Measurements from ENCODE around the gene INTS2.
A peak's percentile ranks its signal among the peaks of the same experiment; 100 is the strongest.

INTS2 gene

DNA sequence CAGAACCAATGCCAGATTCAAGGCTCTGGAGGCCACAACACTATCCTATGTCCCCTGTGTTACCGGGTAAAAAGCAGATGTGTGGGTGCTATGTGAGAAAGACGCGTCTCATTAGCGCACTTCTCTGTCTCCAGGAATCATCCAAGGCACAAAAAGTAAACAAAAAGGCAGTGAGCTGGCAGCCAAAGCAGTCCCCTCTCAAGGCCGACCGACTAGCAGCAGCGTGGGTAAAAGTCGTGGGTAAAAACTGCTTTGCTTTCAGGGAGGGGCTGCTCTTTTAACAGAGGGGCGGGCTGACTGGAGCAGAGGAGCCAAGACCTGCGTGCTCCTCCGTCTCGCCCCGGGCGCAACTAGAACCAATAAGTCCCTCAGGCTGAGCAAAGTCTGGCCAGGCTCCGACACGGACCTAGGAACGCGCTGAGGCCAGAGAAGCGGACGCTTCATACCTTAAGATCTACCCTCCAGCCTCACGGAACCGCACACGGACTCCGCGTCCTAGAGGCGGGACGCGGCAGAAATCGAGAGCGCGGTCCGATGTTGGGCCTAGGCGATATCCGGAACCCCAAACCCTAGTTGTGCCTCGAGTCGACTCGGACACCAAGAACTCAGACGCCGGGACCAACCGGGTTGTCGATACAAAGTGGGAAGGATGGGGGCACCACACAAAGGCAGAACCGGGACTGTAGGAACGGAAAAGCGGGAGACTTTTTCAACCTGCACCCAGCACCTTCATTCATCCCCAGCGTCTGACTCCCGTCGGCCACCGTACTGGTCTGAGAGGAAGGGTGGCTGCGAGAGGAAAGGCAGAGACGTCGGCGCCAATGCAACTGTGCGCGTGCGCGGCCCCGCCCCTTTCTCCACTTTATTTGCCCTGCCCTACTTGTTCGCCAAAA lies at the start of gene INTS2:
Gene INTS2, minus strand, starts transcription at position 775 of the 893 bp plus-strand sequence. CDS start 1,338 bp downstream, outside the sequence.
- peak within 1 kb of the TSS; percentile 81 for H3K4me3 ChIP-seq (ENCODE audit: insufficient read depth, low read length, poor library complexity, severe bottlenecking)
- H3F3A ChIP-seq (ENCODE audit: insufficient read depth): no peaks in the 10 kb centered on the region
- H3K36me3 ChIP-seq (ENCODE audit: low read length): 0 out of 2 replicates have a peak, but pooled peaks cover 6% of the 10 kb centered on the region
- H3K79me2 ChIP-seq (ENCODE audit: insufficient read depth, low read length): peaks cover 14% of the 10 kb centered on the region; the same call in 1 of the 2 replicates
- no peaks in the 10 kb centered on the region for H4K20me1 ChIP-seq (ENCODE audit: low read depth, low read length)
- peak within 1 kb of the TSS; percentile 90 for H3K4me2 ChIP-seq (ENCODE audit: low read depth, low read length, poor library complexity, severe bottlenecking)
- H3K9me2 ChIP-seq (replicated peaks; ENCODE audit: insufficient read depth, low read length): no peaks in the 10 kb centered on the region
- H3K27ac ChIP-seq (ENCODE audit: low read depth, low read length): peak within 1 kb of the TSS; percentile 47
- H3K27me3 ChIP-seq (ENCODE audit: low read length): no peaks in the 10 kb centered on the region; the same call in 1 of the 2 replicates
- H3K9me3 ChIP-seq (ENCODE audit: insufficient read depth, low read length): no peaks in the 10 kb centered on the region
- peak within 1 kb of the TSS; percentile 80 for H2AFZ ChIP-seq (ENCODE audit: low read depth, low read length, severe bottlenecking)
- peak within 1 kb of the TSS; percentile 83 for H3K9ac ChIP-seq (ENCODE audit: low read length)
- TF ChIP-seq EZH2phosphoT487 (conservative IDR thresholded peaks at IDR 0.05; ENCODE audit: low read length): no peak
- TF ChIP-seq, protein P1, sequence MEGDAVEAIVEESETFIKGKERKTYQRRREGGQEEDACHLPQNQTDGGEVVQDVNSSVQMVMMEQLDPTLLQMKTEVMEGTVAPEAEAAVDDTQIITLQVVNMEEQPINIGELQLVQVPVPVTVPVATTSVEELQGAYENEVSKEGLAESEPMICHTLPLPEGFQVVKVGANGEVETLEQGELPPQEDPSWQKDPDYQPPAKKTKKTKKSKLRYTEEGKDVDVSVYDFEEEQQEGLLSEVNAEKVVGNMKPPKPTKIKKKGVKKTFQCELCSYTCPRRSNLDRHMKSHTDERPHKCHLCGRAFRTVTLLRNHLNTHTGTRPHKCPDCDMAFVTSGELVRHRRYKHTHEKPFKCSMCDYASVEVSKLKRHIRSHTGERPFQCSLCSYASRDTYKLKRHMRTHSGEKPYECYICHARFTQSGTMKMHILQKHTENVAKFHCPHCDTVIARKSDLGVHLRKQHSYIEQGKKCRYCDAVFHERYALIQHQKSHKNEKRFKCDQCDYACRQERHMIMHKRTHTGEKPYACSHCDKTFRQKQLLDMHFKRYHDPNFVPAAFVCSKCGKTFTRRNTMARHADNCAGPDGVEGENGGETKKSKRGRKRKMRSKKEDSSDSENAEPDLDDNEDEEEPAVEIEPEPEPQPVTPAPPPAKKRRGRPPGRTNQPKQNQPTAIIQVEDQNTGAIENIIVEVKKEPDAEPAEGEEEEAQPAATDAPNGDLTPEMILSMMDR (IDR thresholded peaks at IDR 0.05; ENCODE audit: insufficient read depth, low read length, poor library complexity, severe bottlenecking): no peak

DNA sequence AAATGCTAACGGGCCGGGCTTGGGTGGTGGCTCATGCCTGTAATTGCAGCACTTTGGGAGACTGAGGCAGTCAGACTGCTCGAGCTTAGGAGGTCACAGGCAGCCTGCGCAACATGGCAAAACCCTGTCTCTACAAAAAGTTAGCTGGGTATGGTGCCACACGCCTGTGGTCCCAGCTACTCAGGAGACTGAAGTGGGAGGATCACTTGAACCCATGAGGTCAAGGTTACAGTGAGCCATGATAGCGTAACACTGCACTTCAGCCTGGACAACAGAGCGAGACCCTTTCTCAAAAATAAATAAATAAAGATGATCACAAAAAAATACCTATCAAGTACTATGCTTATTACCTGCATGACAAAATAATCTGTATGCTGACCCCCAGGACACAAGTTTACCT lies 46.3 kb upstream of the INTS2 start:
- H3K27me3 ChIP-seq (ENCODE audit: low read length): no peaks in the 10 kb centered on the region
- peaks cover 24% of the 10 kb centered on the region; the same call in 1 of the 2 replicates for H3K36me3 ChIP-seq (ENCODE audit: low read length)

DNA sequence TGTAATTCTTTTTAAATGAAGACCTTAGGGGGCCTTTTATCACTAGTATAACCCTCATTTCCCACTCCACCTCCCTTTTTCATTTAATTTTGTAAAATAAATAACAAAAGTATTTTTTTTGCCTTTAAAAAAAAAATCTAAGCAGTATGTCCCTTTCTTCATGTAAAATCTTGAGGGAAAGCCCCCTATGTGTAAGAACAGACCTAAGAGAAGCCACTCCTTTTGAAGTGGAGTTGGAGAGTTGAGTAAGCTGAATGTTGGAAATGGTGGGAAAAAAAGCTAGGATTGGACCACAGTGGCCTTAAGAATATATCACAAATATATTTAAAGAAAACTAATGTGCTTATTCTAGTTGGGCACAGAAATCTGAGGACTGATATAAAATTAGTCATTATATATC lies 44.5 kb upstream of the INTS2 start:
- no peaks in the 10 kb centered on the region for H3K9me3 ChIP-seq (ENCODE audit: insufficient read depth, low read length)
- H3K27me3 ChIP-seq (ENCODE audit: low read length): no peaks in the 10 kb centered on the region
- no peaks in the 10 kb centered on the region for H3K9me2 ChIP-seq (replicated peaks; ENCODE audit: insufficient read depth, low read length)
- no peak overlapping the region for H3K4me3 ChIP-seq (ENCODE audit: insufficient read depth, low read length, poor library complexity, severe bottlenecking)
- H3K27ac ChIP-seq (ENCODE audit: low read depth, low read length): no peak overlapping the region
- H3K36me3 ChIP-seq (ENCODE audit: low read length): peaks cover 26% of the 10 kb centered on the region
- H3K9ac ChIP-seq (ENCODE audit: low read length): no peak overlapping the region
- peaks cover 24% of the 10 kb centered on the region; the same call in 1 of the 2 replicates for H3K79me2 ChIP-seq (ENCODE audit: insufficient read depth, low read length)
- H3K4me2 ChIP-seq (ENCODE audit: low read depth, low read length, poor library complexity, severe bottlenecking): no peak overlapping the region
- no peak overlapping the region for H2AFZ ChIP-seq (ENCODE audit: low read depth, low read length, severe bottlenecking)
- no peaks in the 10 kb centered on the region; the same call in 1 of the 2 replicates for H4K20me1 ChIP-seq (ENCODE audit: low read depth, low read length)
- 0 out of 2 replicates have a peak, but pooled peaks cover under 1% of the 10 kb centered on the region for H3F3A ChIP-seq (ENCODE audit: insufficient read depth)
- TF ChIP-seq EZH2phosphoT487 (conservative IDR thresholded peaks at IDR 0.05; ENCODE audit: low read length): no peak
- TF ChIP-seq, protein P1 (IDR thresholded peaks at IDR 0.05; ENCODE audit: insufficient read depth, low read length, poor library complexity, severe bottlenecking): no peak

More for the DNA sequence above, 46.3 kb upstream of the INTS2 start:
- no peak overlapping the region for H3K4me2 ChIP-seq (ENCODE audit: low read depth, low read length, poor library complexity, severe bottlenecking)
- no peak overlapping the region for H2AFZ ChIP-seq (ENCODE audit: low read depth, low read length, severe bottlenecking)
- H3K9ac ChIP-seq (ENCODE audit: low read length): no peak overlapping the region
- no peaks in the 10 kb centered on the region for H3K9me3 ChIP-seq (ENCODE audit: insufficient read depth, low read length)
- no peak overlapping the region for H3K4me3 ChIP-seq (ENCODE audit: insufficient read depth, low read length, poor library complexity, severe bottlenecking)
- H3K9me2 ChIP-seq (replicated peaks; ENCODE audit: insufficient read depth, low read length): no peaks in the 10 kb centered on the region
- no peak overlapping the region for H3K27ac ChIP-seq (ENCODE audit: low read depth, low read length)
- peaks cover 24% of the 10 kb centered on the region; the same call in 1 of the 2 replicates for H3K79me2 ChIP-seq (ENCODE audit: insufficient read depth, low read length)
- H3F3A ChIP-seq (ENCODE audit: insufficient read depth): no peaks in the 10 kb centered on the region
- H4K20me1 ChIP-seq (ENCODE audit: low read depth, low read length): no peaks in the 10 kb centered on the region; the same call in 1 of the 2 replicates
- no peak for TF ChIP-seq EZH2phosphoT487 (conservative IDR thresholded peaks at IDR 0.05; ENCODE audit: low read length)
- TF ChIP-seq, protein P1 (IDR thresholded peaks at IDR 0.05; ENCODE audit: insufficient read depth, low read length, poor library complexity, severe bottlenecking): no peak
